SK-N-MC (cell line): Measurements from ENCODE around the gene GOLT1A.

ENCODE experiments used
- DNase-seq: peaks from one replicate; pipeline ENCODE4 v3.0.0-alpha.2; 2011; ENCODE audit warnings: low read depth, low spot score
- H3K27ac ChIP-seq: fragments of 200-600 bp; sonication (generic); 2 replicates; pipeline ENCODE4 v1.5.1; 2016; ENCODE audit warnings: mixed run types
- H3K36me3 ChIP-seq: fragments of 200-600 bp; sonication (generic); 2 replicates; pipeline ENCODE4 v1.6.1; 2017; ENCODE audit warnings: antibody characterized with exemption, low read length, mixed read lengths; ENCODE audit not compliant: insufficient read depth
- H3K4me3 ChIP-seq: fragments of 200-600 bp; sonication (generic); 2 replicates; pipeline ENCODE4 v1.5.1; 2016
- H3K9ac ChIP-seq: fragments of 200-600 bp; sonication (generic); 2 replicates; pipeline ENCODE4 v1.8.0; 2017; ENCODE audit warnings: mixed run types, mixed read lengths; ENCODE audit not compliant: insufficient read length
- H3K9me3 ChIP-seq: fragments of 200-600 bp; sonication (generic); 2 replicates; pipeline ENCODE4 v1.6.1; 2017; ENCODE audit warnings: low read depth, mild to moderate bottlenecking, antibody characterized with exemption, low read length, moderate library complexity, mixed read lengths
- EZH2 ChIP-seq: fragments of 200-600 bp; sonication (generic); IDR thresholded peaks from one replicate; pipeline ENCODE4 v1.6.1; 2017; ENCODE audit warnings: antibody characterized with exemption
- FOXP2 ChIP-seq: optimal IDR thresholded peaks from 2 replicates; pipeline ENCODE3; 2011; ENCODE audit warnings: mild to moderate bottlenecking, moderate library complexity; ENCODE audit not compliant: insufficient read depth; ENCODE audit errors: extremely low read length, control extremely low read depth
- POLR2AphosphoS5 ChIP-seq: IDR thresholded peaks from 2 replicates; pipeline ENCODE4 v1.6.1; 2012; ENCODE audit warnings: mild to moderate bottlenecking, low read depth, low read length, borderline replicate concordance

GOLT1A gene

DNA sequence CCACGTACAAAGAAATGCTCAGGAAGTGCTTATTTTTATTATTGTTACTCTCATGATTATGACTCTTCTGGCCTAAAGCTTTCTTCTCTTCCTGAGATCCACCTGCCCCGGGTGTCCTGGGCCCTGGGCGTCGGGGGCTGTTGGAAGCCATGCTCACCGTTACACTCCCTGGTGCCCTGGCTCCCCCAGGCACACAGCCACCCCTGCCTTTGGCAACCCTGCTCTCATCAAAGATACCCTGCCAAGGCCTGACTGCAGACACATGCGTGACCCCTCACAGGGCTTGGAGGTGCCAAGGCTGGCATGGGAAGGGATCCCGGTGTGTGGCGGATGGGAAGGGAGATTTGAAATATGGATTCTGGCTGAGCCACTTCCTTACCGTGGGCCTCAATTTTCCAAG is 14.2 kb downstream of the GOLT1A start:
- TF ChIP-seq FOXP2: no peak
- no peak for TF ChIP-seq EZH2
- TF ChIP-seq POLR2AphosphoS5: no peak
- H3K9ac ChIP-seq: no peak overlapping the region
- H3K4me3 ChIP-seq: no peak overlapping the region
- H3K36me3 ChIP-seq: no peaks in the 10 kb centered on the region
- H3K27ac ChIP-seq: no peak overlapping the region
- DNase-seq: no peak
- H3K9me3 ChIP-seq: no peaks in the 10 kb centered on the region

- Histone ChIP-seq H3K9ac (no peak overlapping the region), H3K36me3 (no peaks in the 10 kb centered on the region), H3K4me3 (no peak overlapping the region), H3K9me3 (no peaks in the 10 kb centered on the region), H3K27ac (no peak overlapping the region)
- TF ChIP-seq POLR2AphosphoS5 (no peak), EZH2 (no peak), FOXP2 (no peak)
- DNase-seq: no peak
These were observed 15.1 kb downstream of the GOLT1A start for GRCh38 chr1:204198348-204199340.

- no peak overlapping the region for H3K9ac ChIP-seq
- no peak overlapping the region for H3K4me3 ChIP-seq
- TF ChIP-seq EZH2 (no peak), FOXP2 (no peak), POLR2AphosphoS5 (no peak)
- DNase-seq: no peak
- H3K9me3 ChIP-seq: no peaks in the 10 kb centered on the region
- H3K27ac ChIP-seq: no peak overlapping the region
- no peaks in the 10 kb centered on the region for H3K36me3 ChIP-seq
These were observed 16.7 kb downstream of the GOLT1A start for GRCh38 chr1:204197068-204197467.

- Histone ChIP-seq H3K27ac (no peak within 1 kb of the TSS), H3K9ac (no peak within 1 kb of the TSS)
- no peak for DNase-seq
These were observed 17.6 kb downstream of the GOLT1A start, which contains the start of gene KISS1 for GRCh38 chr1:204196068-204196795. Gene KISS1, minus strand, starts transcription at chr1:204196491. Its CDS starts 3,615 bp downstream, at chr1:204192876.

GRCh38 chr1:204194771-204195170 is 19.0 kb downstream of the GOLT1A start:
- Histone ChIP-seq H3K9ac (no peak overlapping the region), H3K4me3 (no peak overlapping the region), H3K36me3 (no peaks in the 10 kb centered on the region), H3K9me3 (no peaks in the 10 kb centered on the region), H3K27ac (no peak overlapping the region)
- no peak for TF ChIP-seq FOXP2
- TF ChIP-seq POLR2AphosphoS5: no peak
- TF ChIP-seq EZH2: no peak
- no peak for DNase-seq

More at GRCh38 chr1:204196068-204196795, 17.6 kb downstream of the GOLT1A start, which contains the start of gene KISS1:
- Histone ChIP-seq H3K36me3 (no peaks in the 10 kb centered on the region), H3K9me3 (no peaks in the 10 kb centered on the region), H3K4me3 (no peak within 1 kb of the TSS)
- TF ChIP-seq POLR2AphosphoS5: no peak
- no peak for TF ChIP-seq FOXP2
- no peak for TF ChIP-seq EZH2

- no peak for DNase-seq
- H3K36me3 ChIP-seq: no peaks in the 10 kb centered on the region
- H3K4me3 ChIP-seq: no peak overlapping the region
- no peak overlapping the region for H3K27ac ChIP-seq
- no peak overlapping the region for H3K9ac ChIP-seq
- H3K9me3 ChIP-seq: no peaks in the 10 kb centered on the region
- TF ChIP-seq EZH2 (no peak), FOXP2 (no peak), POLR2AphosphoS5 (no peak)
These were observed 19.7 kb downstream of the GOLT1A start for GRCh38 chr1:204194080-204194479.

GRCh38 chr1:204192589-204193352 is 21.0 kb downstream of the GOLT1A start:
- H3K27ac ChIP-seq: no peak overlapping the region
- H3K36me3 ChIP-seq: no peaks in the 10 kb centered on the region
- no peaks in the 10 kb centered on the region for H3K9me3 ChIP-seq
- H3K9ac ChIP-seq: no peak overlapping the region
- no peak for DNase-seq
- no peak for TF ChIP-seq EZH2
- TF ChIP-seq POLR2AphosphoS5: no peak
- no peak for TF ChIP-seq FOXP2
- H3K4me3 ChIP-seq: no peak overlapping the region

DNA sequence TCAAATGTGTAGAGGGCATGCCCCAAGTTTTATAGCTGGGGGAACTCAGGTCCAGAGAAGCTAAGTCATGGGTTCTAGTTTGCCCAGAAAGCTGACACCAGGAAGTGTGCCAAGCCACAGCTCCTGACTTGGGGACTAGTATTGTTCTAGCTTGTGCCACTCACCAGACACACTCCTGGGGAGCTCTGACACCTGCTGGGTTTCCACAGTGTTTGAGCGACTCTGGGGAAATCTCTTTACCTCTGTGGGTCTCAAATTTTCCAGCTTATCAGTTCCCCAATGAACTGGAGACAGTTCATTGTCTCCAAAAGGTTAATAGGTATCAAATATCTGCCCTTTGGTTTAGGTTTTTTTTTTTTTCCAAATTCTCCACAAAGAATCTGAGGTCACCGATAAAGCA is 21.7 kb downstream of the GOLT1A start:
- Histone ChIP-seq H3K9ac (no peak overlapping the region), H3K4me3 (no peak overlapping the region), H3K36me3 (no peaks in the 10 kb centered on the region), H3K9me3 (no peaks in the 10 kb centered on the region), H3K27ac (no peak overlapping the region)
- no peak for DNase-seq
- TF ChIP-seq EZH2 (no peak), FOXP2 (no peak), POLR2AphosphoS5 (no peak)

- Histone ChIP-seq H3K36me3 (no peaks in the 10 kb centered on the region), H3K9ac (no peak overlapping the region), H3K4me3 (no peak overlapping the region), H3K27ac (no peak overlapping the region), H3K9me3 (no peaks in the 10 kb centered on the region)
- no peak for DNase-seq
- TF ChIP-seq POLR2AphosphoS5: no peak
- no peak for TF ChIP-seq FOXP2
- TF ChIP-seq EZH2: no peak
These were observed 22.3 kb downstream of the GOLT1A start for GRCh38 chr1:204191456-204191855.
